ENCODE measurements around the gene PPP1R12B.

Gene PPP1R12B, protein sequence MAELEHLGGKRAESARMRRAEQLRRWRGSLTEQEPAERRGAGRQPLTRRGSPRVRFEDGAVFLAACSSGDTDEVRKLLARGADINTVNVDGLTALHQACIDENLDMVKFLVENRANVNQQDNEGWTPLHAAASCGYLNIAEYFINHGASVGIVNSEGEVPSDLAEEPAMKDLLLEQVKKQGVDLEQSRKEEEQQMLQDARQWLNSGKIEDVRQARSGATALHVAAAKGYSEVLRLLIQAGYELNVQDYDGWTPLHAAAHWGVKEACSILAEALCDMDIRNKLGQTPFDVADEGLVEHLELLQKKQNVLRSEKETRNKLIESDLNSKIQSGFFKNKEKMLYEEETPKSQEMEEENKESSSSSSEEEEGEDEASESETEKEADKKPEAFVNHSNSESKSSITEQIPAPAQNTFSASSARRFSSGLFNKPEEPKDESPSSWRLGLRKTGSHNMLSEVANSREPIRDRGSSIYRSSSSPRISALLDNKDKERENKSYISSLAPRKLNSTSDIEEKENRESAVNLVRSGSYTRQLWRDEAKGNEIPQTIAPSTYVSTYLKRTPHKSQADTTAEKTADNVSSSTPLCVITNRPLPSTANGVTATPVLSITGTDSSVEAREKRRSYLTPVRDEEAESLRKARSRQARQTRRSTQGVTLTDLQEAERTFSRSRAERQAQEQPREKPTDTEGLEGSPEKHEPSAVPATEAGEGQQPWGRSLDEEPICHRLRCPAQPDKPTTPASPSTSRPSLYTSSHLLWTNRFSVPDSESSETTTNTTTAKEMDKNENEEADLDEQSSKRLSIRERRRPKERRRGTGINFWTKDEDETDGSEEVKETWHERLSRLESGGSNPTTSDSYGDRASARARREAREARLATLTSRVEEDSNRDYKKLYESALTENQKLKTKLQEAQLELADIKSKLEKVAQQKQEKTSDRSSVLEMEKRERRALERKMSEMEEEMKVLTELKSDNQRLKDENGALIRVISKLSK

DNA sequence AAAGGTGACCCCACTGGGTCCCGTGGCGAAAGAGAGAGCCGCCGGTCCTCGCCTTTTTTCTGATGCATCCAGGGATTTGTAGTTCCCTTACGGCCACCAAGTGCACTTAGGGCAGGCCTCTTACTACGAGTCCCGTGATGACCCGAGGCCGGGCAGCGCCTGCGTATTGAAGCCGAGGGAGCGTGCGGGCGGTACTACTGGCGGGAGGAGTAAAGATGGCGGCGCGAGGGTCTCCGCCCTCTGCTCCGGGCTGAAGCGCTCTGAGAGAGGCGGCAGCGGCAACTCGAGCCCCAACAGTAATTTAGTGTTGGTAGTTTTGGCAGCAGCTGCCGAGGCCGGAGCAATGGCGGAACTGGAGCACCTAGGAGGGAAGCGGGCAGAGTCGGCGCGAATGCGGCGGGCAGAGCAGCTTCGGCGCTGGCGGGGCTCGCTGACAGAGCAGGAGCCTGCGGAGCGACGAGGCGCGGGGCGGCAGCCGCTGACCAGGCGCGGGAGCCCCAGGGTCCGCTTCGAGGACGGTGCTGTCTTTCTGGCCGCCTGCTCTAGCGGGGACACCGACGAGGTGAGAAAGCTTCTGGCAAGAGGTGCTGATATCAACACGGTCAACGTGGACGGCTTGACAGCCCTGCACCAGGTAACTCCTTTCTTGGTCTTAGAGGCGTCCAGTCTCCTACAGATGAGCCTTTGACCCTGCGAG, at the start of gene PPP1R12B:
PPP1R12B (plus strand) TSS at position 191 of the 697 bp plus-strand sequence; CDS start at position 344, 153 bp downstream.
- in situ Hi-C loops (cut with MboI; ENCODE audit: low sequenced_read_pairs), result no loop called here

DNA sequence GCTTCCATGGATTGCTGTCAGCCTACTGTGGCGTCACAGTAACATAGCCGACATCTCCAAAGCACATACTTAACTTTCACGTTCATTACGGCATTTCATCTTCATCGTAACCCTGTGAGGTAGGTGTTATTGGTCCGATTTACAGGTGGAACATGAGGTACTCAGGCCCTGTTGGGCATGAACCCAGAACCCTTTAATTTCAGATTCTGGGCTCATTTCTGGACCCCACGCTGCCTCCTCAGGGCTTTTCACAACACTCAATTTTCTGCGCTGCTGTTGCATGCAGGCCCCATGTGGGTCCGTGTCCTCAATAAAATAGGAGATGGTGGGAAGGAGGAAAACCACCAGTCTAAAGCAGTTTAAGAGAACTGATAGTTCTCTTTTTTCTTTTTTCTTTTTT, 46.3 kb upstream of the PPP1R12B start:
- in situ Hi-C loops (cut with MboI; ENCODE audit: low sequenced_read_pairs), result no loop called here

DNA sequence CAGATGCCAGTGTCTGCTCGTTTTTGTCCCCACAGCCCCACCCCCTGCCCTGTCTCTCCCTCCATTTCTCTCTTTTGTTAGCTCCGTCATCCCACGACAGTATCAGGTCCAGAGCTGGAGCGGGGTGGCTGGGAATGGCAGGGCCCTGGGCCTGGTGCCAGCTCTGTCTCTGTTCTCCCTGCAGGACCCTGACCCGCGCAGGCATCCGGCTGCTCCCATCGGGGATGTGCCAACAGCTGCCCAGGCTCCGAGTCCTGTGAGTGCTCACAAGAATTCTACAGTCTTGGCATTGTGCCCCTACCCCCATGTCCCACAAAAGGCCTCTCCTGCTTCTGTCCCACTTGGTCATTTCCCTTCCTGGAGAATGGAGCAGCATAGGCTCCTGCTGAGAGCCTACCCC, 44.1 kb upstream of the PPP1R12B start:
- in situ Hi-C loops (cut with MboI; ENCODE audit: low sequenced_read_pairs), result no loop called here

DNA sequence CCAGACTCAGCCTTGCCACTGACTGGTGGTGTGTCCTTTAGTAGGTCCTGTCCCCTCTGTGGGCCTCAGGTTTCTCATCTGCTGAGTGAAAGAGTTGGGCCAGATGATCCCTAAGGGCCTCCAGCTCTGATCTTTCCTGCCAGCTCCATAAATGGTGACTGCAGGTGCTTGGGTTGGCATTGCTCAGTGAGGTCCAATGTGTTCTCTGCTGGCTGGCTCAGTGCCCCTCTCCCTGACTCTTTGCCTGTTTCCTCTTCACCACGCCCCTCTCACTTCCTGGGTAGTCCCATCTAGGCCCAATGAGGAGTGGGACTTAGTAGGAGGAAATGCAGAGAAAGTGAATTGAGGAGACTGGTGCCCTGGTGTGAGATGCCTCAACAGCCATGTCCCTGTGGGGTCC, 43.3 kb upstream of the PPP1R12B start:
- in situ Hi-C loops (cut with MboI; ENCODE audit: low sequenced_read_pairs), result no loop called here

DNA sequence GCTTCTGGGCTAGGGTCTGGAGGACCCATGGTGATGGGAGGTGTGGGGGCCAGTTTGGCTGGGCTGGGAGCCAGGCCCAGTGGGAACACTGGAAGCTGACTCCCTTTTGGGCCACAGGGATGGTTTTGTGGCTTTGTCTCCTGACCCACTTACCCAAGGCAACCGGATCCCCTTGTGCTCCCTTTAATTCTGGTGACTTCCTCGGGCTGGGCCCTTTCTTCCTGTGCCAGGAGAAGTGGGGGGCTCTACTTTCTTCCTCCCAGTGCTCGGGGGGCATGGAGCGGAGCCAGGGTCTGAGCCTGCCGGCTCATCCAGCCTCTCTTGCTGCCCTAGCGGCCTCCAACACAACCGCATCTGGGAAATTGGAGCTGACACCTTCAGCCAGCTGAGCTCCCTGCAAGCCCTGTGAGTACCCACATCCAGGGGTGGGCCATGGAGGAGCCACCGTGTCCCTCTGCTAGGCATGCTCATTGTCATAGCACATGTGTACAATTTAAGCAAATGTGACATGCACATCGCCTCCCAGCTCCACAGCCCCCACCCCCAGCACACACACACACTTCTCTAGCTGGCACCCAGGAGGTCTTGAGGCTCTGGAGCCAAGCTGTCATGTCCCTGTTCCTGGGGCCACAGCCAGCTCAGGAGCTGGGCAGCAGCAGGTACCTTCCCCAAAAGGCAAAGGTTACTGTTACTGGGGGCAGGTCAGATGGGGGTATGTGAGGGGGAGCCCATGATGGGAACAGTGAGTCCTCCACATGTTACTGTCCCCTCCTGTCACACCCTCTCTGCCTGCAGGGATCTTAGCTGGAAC, 41.8 kb upstream of the PPP1R12B start:
- in situ Hi-C loops (cut with MboI; ENCODE audit: low sequenced_read_pairs), result no loop called here

DNA sequence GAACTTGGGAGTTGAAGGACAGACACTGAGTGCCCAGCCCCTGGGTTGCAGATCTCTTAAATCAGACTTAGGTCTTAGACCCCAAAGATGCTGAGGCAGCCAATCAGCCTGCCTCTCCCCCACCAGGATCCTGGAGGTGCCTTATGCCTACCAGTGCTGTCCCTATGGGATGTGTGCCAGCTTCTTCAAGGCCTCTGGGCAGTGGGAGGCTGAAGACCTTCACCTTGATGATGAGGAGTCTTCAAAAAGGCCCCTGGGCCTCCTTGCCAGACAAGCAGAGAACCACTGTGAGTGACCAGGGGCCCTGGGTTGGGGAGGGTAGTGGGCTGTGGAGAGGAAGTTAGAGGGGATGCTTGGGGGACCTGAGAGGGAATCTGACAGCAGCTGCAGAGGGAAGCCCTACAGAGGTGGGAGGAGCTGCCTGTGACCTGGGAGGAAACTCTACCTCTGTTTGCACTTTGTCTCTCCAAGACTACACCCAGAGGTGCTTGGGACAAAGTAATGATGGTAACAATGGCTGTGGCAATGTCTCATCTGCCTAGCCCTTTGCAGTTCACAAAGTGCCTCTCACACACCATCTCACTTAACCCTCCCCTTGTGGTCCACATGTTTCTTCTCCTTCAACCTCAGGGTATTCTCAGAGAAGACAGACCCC, 38.3 kb upstream of the PPP1R12B start:
- in situ Hi-C loops (cut with MboI; ENCODE audit: low sequenced_read_pairs), result no loop called here

DNA sequence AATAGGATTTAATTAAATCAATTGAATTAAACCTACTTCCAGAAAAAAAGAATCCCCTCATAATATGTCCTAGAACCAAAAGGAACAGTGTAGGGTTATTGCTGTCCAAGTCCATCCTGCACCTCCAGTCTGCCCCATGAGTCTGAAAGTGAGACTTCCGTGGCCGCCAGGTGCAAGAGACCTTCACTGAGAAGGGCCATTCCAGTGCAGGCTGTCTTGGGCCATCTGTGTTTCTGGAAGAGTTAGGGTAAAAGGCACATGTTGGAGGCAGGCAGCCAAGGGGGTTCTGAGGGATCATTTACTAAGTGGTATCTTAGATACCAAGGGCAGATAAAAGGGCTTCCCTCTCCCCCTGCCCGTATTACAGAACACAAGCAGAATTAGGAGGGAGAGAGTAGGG, 37.8 kb upstream of the PPP1R12B start:
- in situ Hi-C loops (cut with MboI; ENCODE audit: low sequenced_read_pairs), result no loop called here

DNA sequence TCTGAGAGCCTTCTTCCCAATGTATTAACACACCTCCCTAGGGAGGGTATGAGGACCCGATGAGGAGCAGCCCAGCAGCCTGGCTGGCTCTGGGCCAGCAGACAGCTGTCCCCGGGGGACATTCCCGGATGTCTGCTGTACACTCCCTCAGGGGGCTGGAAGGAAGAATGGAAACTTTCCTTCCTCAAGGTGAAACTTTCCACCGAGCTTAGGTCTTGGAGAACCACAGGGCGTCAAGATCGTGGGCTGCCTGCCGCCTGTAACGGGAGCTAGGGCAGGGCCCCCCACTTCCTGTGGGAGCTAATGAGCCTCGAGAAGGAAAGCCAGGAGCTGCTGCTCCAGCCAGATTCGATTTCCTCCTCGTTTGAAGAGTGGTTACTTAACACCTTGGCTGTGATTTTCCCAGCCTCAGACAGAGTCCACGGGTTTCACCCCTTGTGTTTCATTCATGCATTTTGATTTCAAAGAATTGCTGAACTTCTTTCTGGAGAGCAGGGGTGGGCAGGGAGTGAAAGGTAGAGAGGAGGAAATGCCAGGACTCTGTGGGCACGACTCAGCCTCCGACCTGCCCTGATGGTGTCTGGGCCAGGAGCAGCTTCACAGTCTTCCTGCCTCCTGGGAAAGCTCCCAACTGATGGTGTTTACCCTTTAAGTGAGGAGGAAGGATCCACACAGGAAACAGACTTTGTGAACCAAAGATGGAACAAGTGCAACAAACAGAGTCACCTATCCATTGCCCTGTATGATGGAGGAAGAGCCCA, 36.4 kb upstream of the PPP1R12B start:
- in situ Hi-C loops (cut with MboI; ENCODE audit: low sequenced_read_pairs), result no loop called here

DNA sequence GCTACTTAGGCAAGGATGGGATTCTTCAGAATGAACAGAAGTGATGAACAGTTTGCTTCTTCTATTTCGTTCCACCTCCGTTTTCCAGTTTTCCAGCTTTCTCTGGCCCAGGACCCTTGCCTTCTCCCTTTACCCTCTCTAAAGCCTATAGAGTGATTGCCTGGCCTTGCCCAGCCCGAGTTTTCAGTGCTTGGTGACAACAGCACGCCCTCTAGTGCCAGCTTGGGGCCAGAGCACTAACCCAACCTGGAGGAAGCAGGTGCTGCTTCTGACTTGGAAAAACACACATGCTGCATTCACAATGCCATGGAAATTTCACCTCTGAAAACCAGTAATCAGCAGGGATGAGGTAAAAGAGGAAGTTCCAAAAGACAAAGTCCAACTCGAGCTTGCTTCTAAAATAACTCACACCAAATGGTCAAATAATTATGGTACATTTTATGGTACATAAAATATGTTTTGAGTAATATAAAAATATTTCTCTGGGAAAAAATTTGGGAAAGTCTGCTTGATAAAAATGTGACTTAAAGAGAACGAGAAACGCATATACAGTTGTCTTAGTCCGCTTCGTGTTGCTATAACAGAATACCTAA, 32.8 kb upstream of the PPP1R12B start:
- in situ Hi-C loops (cut with MboI; ENCODE audit: low sequenced_read_pairs), result no loop called here

DNA sequence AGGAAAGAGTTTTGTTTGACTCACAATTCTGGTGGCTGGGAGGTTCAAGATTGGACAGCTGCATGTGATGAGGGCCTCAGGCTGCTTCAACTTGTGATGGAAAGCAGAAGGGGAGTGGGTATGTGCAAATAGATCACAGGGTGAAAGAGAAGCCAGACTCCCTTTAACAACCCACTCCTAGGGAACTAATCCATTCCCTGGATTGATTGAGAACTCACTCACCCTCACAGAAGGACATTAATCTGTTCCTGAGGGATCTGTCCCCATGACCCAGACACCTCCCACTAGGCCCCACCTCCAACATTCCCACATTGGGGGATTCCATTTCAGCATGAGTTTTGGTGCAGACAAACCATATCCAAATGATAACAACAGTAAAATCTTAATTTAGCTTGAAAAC, 32.3 kb upstream of the PPP1R12B start:
- in situ Hi-C loops (cut with MboI; ENCODE audit: low sequenced_read_pairs), result no loop called here

DNA sequence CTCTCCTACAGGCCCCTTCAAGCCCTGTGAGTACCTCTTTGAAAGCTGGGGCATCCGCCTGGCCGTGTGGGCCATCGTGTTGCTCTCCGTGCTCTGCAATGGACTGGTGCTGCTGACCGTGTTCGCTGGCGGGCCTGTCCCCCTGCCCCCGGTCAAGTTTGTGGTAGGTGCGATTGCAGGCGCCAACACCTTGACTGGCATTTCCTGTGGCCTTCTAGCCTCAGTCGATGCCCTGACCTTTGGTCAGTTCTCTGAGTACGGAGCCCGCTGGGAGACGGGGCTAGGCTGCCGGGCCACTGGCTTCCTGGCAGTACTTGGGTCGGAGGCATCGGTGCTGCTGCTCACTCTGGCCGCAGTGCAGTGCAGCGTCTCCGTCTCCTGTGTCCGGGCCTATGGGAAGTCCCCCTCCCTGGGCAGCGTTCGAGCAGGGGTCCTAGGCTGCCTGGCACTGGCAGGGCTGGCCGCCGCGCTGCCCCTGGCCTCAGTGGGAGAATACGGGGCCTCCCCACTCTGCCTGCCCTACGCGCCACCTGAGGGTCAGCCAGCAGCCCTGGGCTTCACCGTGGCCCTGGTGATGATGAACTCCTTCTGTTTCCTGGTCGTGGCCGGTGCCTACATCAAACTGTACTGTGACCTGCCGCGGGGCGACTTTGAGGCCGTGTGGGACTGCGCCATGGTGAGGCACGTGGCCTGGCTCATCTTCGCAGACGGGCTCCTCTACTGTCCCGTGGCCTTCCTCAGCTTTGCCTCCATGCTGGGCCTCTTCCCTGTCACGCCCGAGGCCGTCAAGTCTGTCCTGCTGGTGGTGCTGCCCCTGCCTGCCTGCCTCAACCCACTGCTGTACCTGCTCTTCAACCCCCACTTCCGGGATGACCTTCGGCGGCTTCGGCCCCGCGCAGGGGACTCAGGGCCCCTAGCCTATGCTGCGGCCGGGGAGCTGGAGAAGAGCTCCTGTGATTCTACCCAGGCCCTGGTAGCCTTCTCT, 30.3 kb upstream of the PPP1R12B start:
- in situ Hi-C loops (cut with MboI; ENCODE audit: low sequenced_read_pairs), result no loop called here

DNA sequence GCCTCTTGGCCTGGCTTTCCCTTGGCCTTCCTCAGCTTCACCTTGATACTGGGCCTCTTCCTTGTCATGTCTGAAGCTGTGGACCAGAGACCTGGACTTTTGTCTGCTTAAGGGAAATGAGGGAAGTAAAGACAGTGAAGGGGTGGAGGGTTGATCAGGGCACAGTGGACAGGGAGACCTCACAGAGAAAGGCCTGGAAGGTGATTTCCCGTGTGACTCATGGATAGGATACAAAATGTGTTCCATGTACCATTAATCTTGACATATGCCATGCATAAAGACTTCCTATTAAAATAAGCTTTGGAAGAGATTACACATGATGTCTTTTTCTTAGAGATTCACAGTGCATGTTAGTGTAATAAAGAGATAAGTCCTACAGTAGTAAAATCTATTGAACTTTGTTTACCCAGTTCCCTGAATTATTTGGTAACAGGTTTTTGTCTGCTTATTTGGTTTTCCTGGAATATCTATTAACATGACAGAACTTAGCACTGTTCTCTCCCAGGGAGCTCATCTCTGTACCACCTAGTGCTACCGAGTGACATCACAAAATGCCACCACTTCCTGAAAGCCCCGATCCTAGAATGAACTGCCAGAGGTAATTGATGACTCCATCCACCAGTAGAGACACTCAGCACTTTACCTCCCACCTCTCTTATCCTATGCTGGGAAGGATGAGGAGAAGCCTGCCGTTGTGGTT, 29.0 kb upstream of the PPP1R12B start:
- in situ Hi-C loops (cut with MboI; ENCODE audit: low sequenced_read_pairs), result no loop called here

DNA sequence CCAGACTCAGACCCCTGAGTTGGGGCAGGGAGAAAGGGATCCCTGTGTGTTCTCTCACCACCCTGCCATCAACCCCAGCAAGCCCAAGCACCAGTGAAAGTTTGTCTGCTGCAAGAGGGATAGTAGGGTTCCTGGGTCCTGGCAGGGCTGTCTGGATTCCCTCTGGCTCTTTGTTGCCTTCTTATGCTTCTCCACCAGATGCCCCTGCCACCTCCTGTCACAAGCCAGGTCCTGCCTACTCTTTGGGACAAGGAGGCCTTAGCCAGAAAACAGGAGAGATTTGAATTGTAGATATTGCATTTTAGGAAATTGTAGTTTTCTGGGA, 28.5 kb upstream of the PPP1R12B start:
- in situ Hi-C loops (cut with MboI; ENCODE audit: low sequenced_read_pairs), result no loop called here

DNA sequence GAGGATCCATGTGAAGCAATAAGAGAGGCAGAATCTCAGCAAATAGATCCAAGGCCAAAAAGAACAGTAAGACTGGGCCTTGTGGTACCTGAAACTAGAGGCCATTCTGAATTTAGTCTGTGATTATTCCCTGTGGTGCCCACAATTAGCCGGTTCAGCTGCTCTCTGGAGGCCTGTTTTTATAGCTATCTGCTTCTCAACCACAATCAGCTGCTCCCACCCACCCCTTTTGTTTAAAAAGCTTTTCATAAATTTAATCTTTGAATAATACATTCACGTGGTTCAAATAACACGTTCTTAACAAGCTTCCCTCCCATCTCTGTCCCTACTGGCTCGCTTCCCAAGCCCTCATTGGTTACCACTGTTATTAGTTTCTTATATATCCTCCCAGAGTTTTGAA, 24.8 kb upstream of the PPP1R12B start:
- in situ Hi-C loops (cut with MboI; ENCODE audit: low sequenced_read_pairs), result no loop called here

DNA sequence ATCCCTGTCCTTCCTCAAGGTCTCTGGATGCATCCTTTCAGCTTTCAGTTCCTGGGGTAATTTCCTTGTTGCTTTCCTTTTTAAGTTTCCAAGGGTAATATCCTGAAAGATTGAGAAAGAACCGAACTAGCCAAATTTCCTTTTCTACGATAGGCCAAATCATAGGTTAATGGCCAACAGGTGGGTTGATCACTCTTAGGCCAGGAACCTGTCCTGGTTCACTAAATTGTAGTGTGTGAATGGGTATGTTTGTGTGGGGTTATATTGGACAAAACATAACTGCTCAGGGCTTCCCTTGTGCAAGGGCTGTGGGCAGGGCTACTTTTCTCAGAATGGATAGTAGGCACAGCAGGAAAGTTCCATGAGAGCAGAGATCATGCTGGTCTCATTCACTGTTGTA, 23.9 kb upstream of the PPP1R12B start:
- in situ Hi-C loops (cut with MboI; ENCODE audit: low sequenced_read_pairs), result no loop called here

DNA sequence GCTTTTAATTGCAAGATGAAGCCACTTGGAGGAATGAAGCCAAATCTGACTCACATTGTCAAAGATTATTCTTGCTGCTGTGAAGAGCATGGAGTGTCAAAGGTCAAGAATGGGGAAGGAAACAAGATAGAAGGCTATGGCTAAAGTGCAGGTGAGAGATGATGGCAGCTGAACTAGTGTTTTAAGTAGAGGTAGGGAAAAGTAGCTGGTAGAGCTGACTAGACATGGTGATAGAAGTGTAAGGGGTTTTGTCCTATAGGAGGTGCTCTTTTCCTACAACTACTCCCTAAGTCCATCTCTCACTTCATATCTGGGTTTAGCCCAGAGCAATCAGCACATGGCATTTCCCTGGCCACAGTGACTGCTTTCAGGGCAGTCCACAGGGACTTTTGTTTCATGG, 18.6 kb upstream of the PPP1R12B start:
- in situ Hi-C loops (cut with MboI; ENCODE audit: low sequenced_read_pairs), result no loop called here

DNA sequence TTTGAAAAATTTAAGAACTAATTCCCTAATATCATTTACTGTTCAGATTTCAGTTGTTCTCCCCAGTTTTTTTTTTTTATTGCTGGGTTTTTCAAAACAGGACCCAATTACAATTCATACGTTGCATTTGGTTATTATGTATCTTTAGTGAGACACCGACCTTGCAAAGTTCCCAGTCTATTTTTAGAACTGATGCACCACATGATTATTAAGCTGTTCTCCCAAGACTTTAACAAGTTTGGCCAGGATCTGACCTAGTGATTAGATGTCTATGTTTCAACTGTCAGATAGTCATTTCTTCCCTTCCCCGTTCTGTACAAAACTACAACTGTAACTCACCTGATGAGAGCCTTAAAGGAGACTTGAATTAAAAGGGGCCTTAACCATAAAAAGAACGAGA, 14.6 kb upstream of the PPP1R12B start:
- in situ Hi-C loops (cut with MboI; ENCODE audit: low sequenced_read_pairs), result no loop called here

Measured in hTERT RPE-1 (cell line).